SK-N-SH (cell line): ENCODE results near the gene ZDHHC7. TPM values are rescaled to one million over a fixed set of nuclear protein-coding genes. Genes with fewer than 3 reads are reported as not detected.

ENCODE experiments used
- CTCF ChIA-PET: fragments of 300-600, 350-600 bp; formaldehyde crosslinking; extraction: SDS; loops from one replicate; lab custom pipeline; 2021; lab: Yijun Ruan, JAX
- POLR2A ChIA-PET: fragments of 350-600 bp; sonication (Branson Sonifier 250); formaldehyde crosslinking; extraction: SDS; loops from one replicate; lab custom pipeline; 2020; ENCODE audit warnings: antibody characterized with exemption, inconsistent platforms; lab: Yijun Ruan, JAX
- DNase-seq: peaks from one replicate; pipeline ENCODE4 v3.0.0; 2012
- H2AFZ ChIP-seq: fragments of 200-600 bp; sonication (generic); 2 replicates; pipeline ENCODE4 v1.8.1; 2016; ENCODE audit warnings: antibody characterized with exemption, mild to moderate bottlenecking, low read depth
- H3F3A ChIP-seq: fragments of 200-600 bp; sonication (generic); replicated peaks from 2 replicates; pipeline ENCODE3; 2016; ENCODE audit warnings: antibody characterized with exemption, mild to moderate bottlenecking; ENCODE audit not compliant: insufficient read depth
- H3K27ac ChIP-seq, 2 experiments: fragments of 200-500 bp in 1 of 2; fragments of 200-600 bp in 1 of 2; sonication (Bioruptor generic) in 1 of 2; sonication (generic), shearing (Covaris generic) in 1 of 2; 2 replicates each; pipeline versions ENCODE4 v1.5.1 to v1.6.1; 2014 to 2016; ENCODE audit warnings: low read depth in 2 of 2, inconsistent platforms in 1 of 2, low read length in 1 of 2, mild to moderate bottlenecking in 1 of 2, mixed read lengths in 1 of 2
- H3K27me3 ChIP-seq: fragments of 200-600 bp; sonication (generic), shearing (Covaris generic); 2 replicates; pipeline ENCODE4 v1.6.1; 2016; ENCODE audit warnings: mixed run types; ENCODE audit not compliant: insufficient read depth
- H3K36me3 ChIP-seq, 2 experiments: fragments of 200-500 bp in 1 of 2; fragments of 200-600 bp in 1 of 2; sonication (Bioruptor generic) in 1 of 2; sonication (generic) in 1 of 2; replicated peaks in 1 of 2; 2 replicates each; pipeline versions ENCODE3 to v1.5.1; 2014 to 2016; ENCODE audit warnings: low read length in 1 of 2, mild to moderate bottlenecking in 1 of 2; ENCODE audit not compliant: insufficient read depth in 2 of 2, control insufficient read depth in 1 of 2
- H3K4me1 ChIP-seq, 2 experiments: fragments of 200-500 bp in 1 of 2; fragments of 200-600 bp in 1 of 2; sonication (Bioruptor generic) in 1 of 2; sonication (generic), shearing (Covaris generic) in 1 of 2; 2 replicates each; pipeline versions ENCODE4 v1.5.1 to v1.6.1; 2014 to 2016; ENCODE audit warnings: low read depth in 1 of 2, low read length in 1 of 2, mixed run types in 1 of 2; ENCODE audit not compliant: insufficient read depth in 2 of 2, control insufficient read depth in 1 of 2
- H3K4me2 ChIP-seq: fragments of 200-600 bp; sonication (generic), shearing (Covaris generic); 2 replicates; pipeline ENCODE4 v1.6.1; 2017; ENCODE audit warnings: mixed run types
- H3K4me3 ChIP-seq, 2 experiments: fragments of 200-500 bp in 1 of 2; fragments of 200-600 bp in 1 of 2; sonication (Bioruptor generic) in 1 of 2; sonication (generic), shearing (Covaris generic) in 1 of 2; 2 replicates each; pipeline versions ENCODE4 v1.5.1 to v1.8.1; 2014 to 2016; ENCODE audit warnings: low read depth in 2 of 2, inconsistent platforms in 1 of 2, low read length in 1 of 2, mild to moderate bottlenecking in 1 of 2, mixed read lengths in 1 of 2, moderate library complexity in 1 of 2
- H3K79me2 ChIP-seq: fragments of 200-600 bp; sonication (generic); 2 replicates; pipeline ENCODE4 v1.8.1; 2017; ENCODE audit warnings: mild to moderate bottlenecking; ENCODE audit not compliant: insufficient read depth
- H3K9ac ChIP-seq: fragments of 200-600 bp; sonication (generic); 2 replicates; pipeline ENCODE4 v1.6.1; 2017; ENCODE audit warnings: mixed run types
- H3K9me2 ChIP-seq: fragments of 200-600 bp; sonication (generic); 2 replicates; pipeline ENCODE4 v1.6.1; 2017; ENCODE audit warnings: mixed run types
- H3K9me3 ChIP-seq: fragments of 200-600 bp; sonication (generic); 2 replicates; pipeline ENCODE4 v1.6.1; 2017; ENCODE audit warnings: mixed run types, mild to moderate bottlenecking, moderate library complexity
- H4K20me1 ChIP-seq: fragments of 200-600 bp; sonication (generic); 2 replicates; pipeline ENCODE4 v1.6.1; 2017; ENCODE audit warnings: mild to moderate bottlenecking, mixed run types; ENCODE audit not compliant: insufficient read depth
- CTCF ChIP-seq: fragments of 200-600 bp; sonication (generic); IDR thresholded peaks from 2 replicates; pipeline ENCODE4 v1.6.1; 2017; ENCODE audit warnings: antibody characterized with exemption, mild to moderate bottlenecking, moderate library complexity
- ELF1 ChIP-seq: IDR thresholded peaks from 2 replicates; pipeline ENCODE4 v1.4.0; 2012
- FOXJ3 ChIP-seq: sonication (generic); formaldehyde crosslinking; IDR thresholded peaks from 2 replicates; pipeline ENCODE4 v1.5.1; 2020; ENCODE audit warnings: mild to moderate bottlenecking, missing genetic modification reagents
- GABPA ChIP-seq: IDR thresholded peaks from 2 replicates; pipeline ENCODE4 v1.4.0; 2012; ENCODE audit warnings: low read depth, mild to moderate bottlenecking
- GATA2 ChIP-seq: sonication (generic); formaldehyde crosslinking; IDR thresholded peaks from 2 replicates; pipeline ENCODE4 v1.5.0; 2020; ENCODE audit warnings: mild to moderate bottlenecking, missing genetic modification reagents
- MEF2A ChIP-seq: IDR thresholded peaks from 2 replicates; pipeline ENCODE4 v1.4.0; 2012; ENCODE audit warnings: low read depth, borderline replicate concordance
- MXI1 ChIP-seq: IDR thresholded peaks from 2 replicates; pipeline ENCODE4 v1.6.1; 2012; ENCODE audit warnings: mild to moderate bottlenecking, low read depth, low read length, improper control_type of control experiment
- NFIC ChIP-seq: IDR thresholded peaks from 2 replicates; pipeline ENCODE4 v1.4.0; 2012; ENCODE audit warnings: borderline replicate concordance
- PBX3 ChIP-seq: IDR thresholded peaks from 2 replicates; pipeline ENCODE4; 2012
- RAD21 ChIP-seq: IDR thresholded peaks from 2 replicates; pipeline ENCODE4 v1.6.1; 2012; ENCODE audit warnings: mild to moderate bottlenecking, low read length
- RCOR1 ChIP-seq: fragments of 150-350 bp; IDR thresholded peaks from 2 replicates; pipeline ENCODE4 v1.6.1; 2017; ENCODE audit warnings: antibody characterized with exemption, low read length
- RXRA ChIP-seq: IDR thresholded peaks from 2 replicates; pipeline ENCODE4 v1.4.0; 2012; ENCODE audit warnings: low read depth, mild to moderate bottlenecking, borderline replicate concordance
- SIN3A ChIP-seq: IDR thresholded peaks from 2 replicates; pipeline ENCODE4 v1.6.1; 2012; ENCODE audit warnings: low read depth, mild to moderate bottlenecking, low read length, moderate library complexity, borderline replicate concordance
- SMC3 ChIP-seq: IDR thresholded peaks from 2 replicates; pipeline ENCODE4 v1.6.1; 2012; ENCODE audit warnings: low read depth, low read length, improper control_type of control experiment
- TAF1 ChIP-seq: IDR thresholded peaks from 2 replicates; pipeline ENCODE4 v1.6.1; 2012; ENCODE audit warnings: low read depth, mild to moderate bottlenecking, low read length, moderate library complexity, borderline replicate concordance
- TCF12 ChIP-seq: IDR thresholded peaks from 2 replicates; pipeline ENCODE4 v1.4.0; 2012
- TEAD4 ChIP-seq: IDR thresholded peaks from 2 replicates; pipeline ENCODE4 v1.4.0; 2012; ENCODE audit warnings: mild to moderate bottlenecking, borderline replicate concordance; ENCODE audit not compliant: insufficient read depth
- USF1 ChIP-seq: IDR thresholded peaks from 2 replicates; pipeline ENCODE4 v1.4.0; 2012; ENCODE audit warnings: low read depth, borderline replicate concordance
- WGBS: methylation state at CpG from one replicate; pipeline ENCODE4 v1.1.6; 2017; ENCODE audit warnings: low lambda C conversion rate; 5-methylcytosine and 5-hydroxymethylcytosine counted together
- polyA plus RNA-seq, 3 experiments: library from polyadenylated mRNA; depleted of rRNA; stranded (reverse); fragments of >200 nt; gene quantifications; 2 replicates each; pipeline ENCODE4 v1.2.3, GENCODE V29; 2012

ZDHHC7 gene
- polyA plus RNA-seq, 1 of the 3 experiments (the other 2 are of a cell fraction), result 114 TPM

- H3K27me3 ChIP-seq, result no peaks in the 10 kb centered on the region
- H2AFZ ChIP-seq, result no peak overlapping the region; the same call in 1 of the 2 replicates
- H3K79me2 ChIP-seq, result no peaks in the 10 kb centered on the region
- whole genome bisulfite sequencing, result 88% methylated on average over 9 of the region's 9 CpGs
- H3K4me2 ChIP-seq, result no peak overlapping the region
- no peak for DNase-seq
- H3K27ac ChIP-seq, result peak overlapping the region in 1 of 2 experiments; percentile 84; a peak in 2 of 4 replicates
- ChIA-PET CTCF (interaction anchor here (0.7 to 9.5 kb wide), 31 partner anchors 13 to 332 kb away, joined by 3 to 182 read pairs (median 6); no protein-coding TSS in a partner anchor), POLR2A (interaction anchor here (1.0 to 1.5 kb wide), 3 partner anchors 134 to 196 kb away, joined by 3 to 7 read pairs (median 3); partner anchors contain the start of gene CRISPLD2)
- no peak overlapping the region for H3K9ac ChIP-seq
- H3F3A ChIP-seq, result peaks cover 10% of the 10 kb centered on the region
- H4K20me1 ChIP-seq, result no peaks in the 10 kb centered on the region
- no peaks in the 10 kb centered on the region for H3K9me3 ChIP-seq
- no peaks in the 10 kb centered on the region for H3K36me3 ChIP-seq
- no peaks in the 10 kb centered on the region for H3K9me2 ChIP-seq
- TF ChIP-seq SMC3, result no peak
- no peak for TF ChIP-seq TAF1
- no peak for TF ChIP-seq CTCF
- TF ChIP-seq USF1, result no peak
- no peak for TF ChIP-seq TEAD4
- TF ChIP-seq NFIC, result no peak
- TF ChIP-seq RAD21, result no peak
- TF ChIP-seq RXRA, result no peak
- no peak for TF ChIP-seq ELF1
- TF ChIP-seq TCF12, result no peak
- no peak for TF ChIP-seq FOXJ3 (CRISPR knock-in tag)
- TF ChIP-seq RCOR1, result no peak
- H3K4me3 ChIP-seq, result no peak overlapping the region
- peaks cover 4 to 14% of the 10 kb centered on the region in 2 experiments; a peak in 2 of 4 replicates for H3K4me1 ChIP-seq
Observed at GRCh38 chr16:84953190-84953746, 58.1 kb downstream of the ZDHHC7 start.

GRCh38 chr16:84952335-84953189 lies 58.8 kb downstream of the ZDHHC7 start:
- peak overlapping the region; percentile 22 to 84; a peak in 3 of 4 replicates for H3K27ac ChIP-seq
- peak overlapping the region; percentile 47; the same call in 1 of the 2 replicates for H2AFZ ChIP-seq
- peak overlapping the region; percentile 43; the same call in 1 of the 2 replicates for H3K4me2 ChIP-seq
- WGBS, result 21% methylated on average over 7 of the region's 12 CpGs
- no peaks in the 10 kb centered on the region for H3K36me3 ChIP-seq
- DNase-seq, result peak; percentile 85
- no peaks in the 10 kb centered on the region for H3K27me3 ChIP-seq
- no peaks in the 10 kb centered on the region for H3K9me2 ChIP-seq
- H3F3A ChIP-seq, result peaks cover 10% of the 10 kb centered on the region
- no peaks in the 10 kb centered on the region for H4K20me1 ChIP-seq
- H3K9ac ChIP-seq, result no peak overlapping the region
- H3K4me3 ChIP-seq, result peak overlapping the region in 1 of 2 experiments; percentile 32; a peak in 1 of 4 replicates
- H3K79me2 ChIP-seq, result no peaks in the 10 kb centered on the region
- peaks cover 4 to 14% of the 10 kb centered on the region in 2 experiments; a peak in 2 of 4 replicates for H3K4me1 ChIP-seq
- ChIA-PET POLR2A (interaction anchor here (1.0 to 1.5 kb wide), 3 partner anchors 133 to 195 kb away, joined by 3 to 7 read pairs (median 3); partner anchors contain the start of gene CRISPLD2), CTCF (interaction anchor here (0.6 to 9.5 kb wide), 57 partner anchors 12 to 511 kb away, joined by 3 to 182 read pairs (median 5); no protein-coding TSS in a partner anchor)
- H3K9me3 ChIP-seq, result no peaks in the 10 kb centered on the region
- TF ChIP-seq CTCF (peak; percentile 88), NFIC (0 out of 2 replicates have a peak, but pooled peaks have one; percentile 5), SIN3A (no peak), MEF2A (no peak), RCOR1 (peak; percentile 53), SMC3 (peak; percentile 91), GABPA (no peak), RXRA (peak; percentile 6; the same call in 1 of the 2 replicates), PBX3 (no peak), MXI1 (no peak), GATA2 (CRISPR knock-in tag) (peak; percentile 54)
